Type B pancreatic cell (in vitro differentiated cells): Measurements from ENCODE around the gene OPRL1. TPM values are rescaled to one million over a fixed set of nuclear protein-coding genes. Genes with fewer than 3 reads are reported as not detected.

ENCODE experiments used
- DNase-seq: peaks from one replicate; pipeline ENCODE4 v3.0.0; 2021; ENCODE audit warnings: mixed read lengths; ENCODE audit not compliant: unreplicated experiment; ENCODE audit errors: extremely low spot score
- H3K27ac Mint-ChIP-seq: 2 replicates; pipeline ENCODE4 v1.8.0; 2021; ENCODE audit warnings: mild to moderate bottlenecking, mixed read lengths
- H3K27me3 Mint-ChIP-seq: 2 replicates; pipeline ENCODE4 v1.8.0; 2021; ENCODE audit warnings: mixed read lengths
- H3K36me3 Mint-ChIP-seq: 2 replicates; pipeline ENCODE4 v1.8.0; 2021; ENCODE audit warnings: mixed read lengths
- H3K4me1 Mint-ChIP-seq: one replicate; pipeline ENCODE4 v1.8.0; 2021; ENCODE audit warnings: mixed read lengths; ENCODE audit not compliant: unreplicated experiment
- H3K4me3 Mint-ChIP-seq: 2 replicates; pipeline ENCODE4 v1.8.0; 2021; ENCODE audit warnings: mild to moderate bottlenecking, mixed read lengths
- H3K9me3 Mint-ChIP-seq: 2 replicates; pipeline ENCODE4 v1.8.0; 2021; ENCODE audit warnings: mixed read lengths
- CTCF ChIP-seq: fragments of 200-600 bp; sonication (generic); conservative IDR thresholded peaks from 2 replicates; pipeline ENCODE4 v1.5.0; 2021; ENCODE audit warnings: antibody characterized with exemption, mild to moderate bottlenecking
- total RNA-seq: library from RNA; stranded (reverse); gene quantifications from 2 replicates; pipeline ENCODE4 v1.2.1, GENCODE V29; 2021; ENCODE audit warnings: low replicate concordance

Gene OPRL1
- total RNA-seq, 1 donor from 2014 or later: 1.9 TPM

- H3K9me3 Mint-ChIP-seq: no peaks in the 10 kb centered on the region
Measured at GRCh38 chr20:64035066-64035932, 44.6 kb upstream of the OPRL1 start.

GRCh38 chr20:64035933-64036345 lies 43.9 kb upstream of the OPRL1 start, which contains the start of gene C20orf204:
Gene C20orf204 (plus strand): TSS chr20:64036182. CDS start chr20:64036324, 142 bp downstream.
- H3K27ac Mint-ChIP-seq: peak within 1 kb of the TSS; percentile 16
- no peak for TF ChIP-seq CTCF
- H3K9me3 Mint-ChIP-seq: no peaks in the 10 kb centered on the region
- no peaks in the 10 kb centered on the region for H3K4me1 Mint-ChIP-seq
- H3K27me3 Mint-ChIP-seq: peaks cover 36% of the 10 kb centered on the region
- H3K36me3 Mint-ChIP-seq: peaks cover 3% of the 10 kb centered on the region
- H3K4me3 Mint-ChIP-seq: no peak within 1 kb of the TSS
- no peak for DNase-seq

More at GRCh38 chr20:64035066-64035932, 44.6 kb upstream of the OPRL1 start:
- peaks cover 29% of the 10 kb centered on the region for H3K27me3 Mint-ChIP-seq
- peaks cover 7% of the 10 kb centered on the region for H3K36me3 Mint-ChIP-seq
- no peak for TF ChIP-seq CTCF
- no peak overlapping the region for H3K4me3 Mint-ChIP-seq
- no peaks in the 10 kb centered on the region for H3K4me1 Mint-ChIP-seq
- H3K27ac Mint-ChIP-seq: peak overlapping the region; percentile 16
- DNase-seq: no peak

- no peak for TF ChIP-seq CTCF
- H3K9me3 Mint-ChIP-seq: no peaks in the 10 kb centered on the region
- H3K27me3 Mint-ChIP-seq: peaks cover 42% of the 10 kb centered on the region
- H3K27ac Mint-ChIP-seq: no peak overlapping the region
- H3K36me3 Mint-ChIP-seq: no peaks in the 10 kb centered on the region
- H3K4me1 Mint-ChIP-seq: no peaks in the 10 kb centered on the region
- DNase-seq: no peak
- H3K4me3 Mint-ChIP-seq: no peak overlapping the region
Measured at GRCh38 chr20:64036346-64037198, 43.3 kb upstream of the OPRL1 start.

GRCh38 chr20:64037199-64037497 lies 42.7 kb upstream of the OPRL1 start:
- no peaks in the 10 kb centered on the region for H3K4me1 Mint-ChIP-seq
- no peaks in the 10 kb centered on the region for H3K36me3 Mint-ChIP-seq
- H3K27ac Mint-ChIP-seq: no peak overlapping the region
- no peak for DNase-seq
- peaks cover 47% of the 10 kb centered on the region for H3K27me3 Mint-ChIP-seq
- TF ChIP-seq CTCF: no peak
- H3K9me3 Mint-ChIP-seq: no peaks in the 10 kb centered on the region
- H3K4me3 Mint-ChIP-seq: no peak overlapping the region

- Mint-ChIP-seq H3K27ac (peak overlapping the region; percentile 74), H3K4me1 (no peaks in the 10 kb centered on the region)
- TF ChIP-seq CTCF: no peak
Measured at GRCh38 chr20:64037498-64038213, 42.2 kb upstream of the OPRL1 start.

More at GRCh38 chr20:64037498-64038213, 42.2 kb upstream of the OPRL1 start:
- Mint-ChIP-seq H3K4me3 (peak overlapping the region; percentile 80), H3K27me3 (peaks cover 47% of the 10 kb centered on the region), H3K9me3 (no peaks in the 10 kb centered on the region), H3K36me3 (no peaks in the 10 kb centered on the region)
- DNase-seq: no peak
